Type B pancreatic cell (in vitro differentiated cells): Measurements from ENCODE around the gene PLPP6. TPM values are rescaled to one million over a fixed set of nuclear protein-coding genes. Genes with fewer than 3 reads are reported as not detected.

Experiments used
- DNase-seq: peaks from one replicate; pipeline ENCODE4 v3.0.0; 2021; ENCODE audit warnings: mixed read lengths; ENCODE audit not compliant: unreplicated experiment; ENCODE audit errors: extremely low spot score
- H3K27ac Mint-ChIP-seq: 2 replicates; pipeline ENCODE4 v1.8.0; 2021; ENCODE audit warnings: mild to moderate bottlenecking, mixed read lengths
- H3K27me3 Mint-ChIP-seq: 2 replicates; pipeline ENCODE4 v1.8.0; 2021; ENCODE audit warnings: mixed read lengths
- H3K36me3 Mint-ChIP-seq: 2 replicates; pipeline ENCODE4 v1.8.0; 2021; ENCODE audit warnings: mixed read lengths
- H3K4me1 Mint-ChIP-seq: one replicate; pipeline ENCODE4 v1.8.0; 2021; ENCODE audit warnings: mixed read lengths; ENCODE audit not compliant: unreplicated experiment
- H3K4me3 Mint-ChIP-seq: 2 replicates; pipeline ENCODE4 v1.8.0; 2021; ENCODE audit warnings: mild to moderate bottlenecking, mixed read lengths
- H3K9me3 Mint-ChIP-seq: 2 replicates; pipeline ENCODE4 v1.8.0; 2021; ENCODE audit warnings: mixed read lengths
- total RNA-seq: library from RNA; stranded (reverse); gene quantifications from 2 replicates; pipeline ENCODE4 v1.2.1, GENCODE V29; 2021; ENCODE audit warnings: low replicate concordance
- TF ChIP-seq, protein P1 (sequence below): fragments of 200-600 bp; sonication (generic); conservative IDR thresholded peaks from 2 replicates; pipeline ENCODE4 v1.5.0; 2021; ENCODE audit warnings: antibody characterized with exemption, mild to moderate bottlenecking

Gene PLPP6
- total RNA-seq, 1 donor from 2014 or later, result 12.2 TPM

DNA sequence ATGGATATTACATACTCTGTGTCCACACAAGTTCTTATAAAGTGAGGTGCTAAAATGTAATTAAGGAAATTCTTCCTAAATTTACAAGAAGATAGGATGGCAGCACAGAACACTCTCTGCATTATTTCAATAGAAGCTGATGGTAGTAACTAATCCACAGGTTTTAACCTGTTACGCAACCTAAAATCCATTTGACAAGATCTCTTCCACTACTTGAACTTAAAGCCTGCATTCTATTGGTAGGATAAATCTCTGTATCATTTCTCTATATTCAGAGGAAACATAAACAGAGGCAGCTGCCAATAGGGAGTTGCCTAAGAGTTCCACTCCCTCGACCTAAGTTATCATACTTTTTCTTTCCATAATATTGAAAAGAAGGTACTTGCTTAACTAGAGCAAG, 38.8 kb downstream of the PLPP6 start:
- TF ChIP-seq, protein P1, sequence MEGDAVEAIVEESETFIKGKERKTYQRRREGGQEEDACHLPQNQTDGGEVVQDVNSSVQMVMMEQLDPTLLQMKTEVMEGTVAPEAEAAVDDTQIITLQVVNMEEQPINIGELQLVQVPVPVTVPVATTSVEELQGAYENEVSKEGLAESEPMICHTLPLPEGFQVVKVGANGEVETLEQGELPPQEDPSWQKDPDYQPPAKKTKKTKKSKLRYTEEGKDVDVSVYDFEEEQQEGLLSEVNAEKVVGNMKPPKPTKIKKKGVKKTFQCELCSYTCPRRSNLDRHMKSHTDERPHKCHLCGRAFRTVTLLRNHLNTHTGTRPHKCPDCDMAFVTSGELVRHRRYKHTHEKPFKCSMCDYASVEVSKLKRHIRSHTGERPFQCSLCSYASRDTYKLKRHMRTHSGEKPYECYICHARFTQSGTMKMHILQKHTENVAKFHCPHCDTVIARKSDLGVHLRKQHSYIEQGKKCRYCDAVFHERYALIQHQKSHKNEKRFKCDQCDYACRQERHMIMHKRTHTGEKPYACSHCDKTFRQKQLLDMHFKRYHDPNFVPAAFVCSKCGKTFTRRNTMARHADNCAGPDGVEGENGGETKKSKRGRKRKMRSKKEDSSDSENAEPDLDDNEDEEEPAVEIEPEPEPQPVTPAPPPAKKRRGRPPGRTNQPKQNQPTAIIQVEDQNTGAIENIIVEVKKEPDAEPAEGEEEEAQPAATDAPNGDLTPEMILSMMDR, result no peak
- no peaks in the 10 kb centered on the region for H3K9me3 Mint-ChIP-seq
- H3K4me3 Mint-ChIP-seq, result no peak overlapping the region
- H3K27ac Mint-ChIP-seq, result peak overlapping the region; percentile 28
- no peak for DNase-seq
- H3K36me3 Mint-ChIP-seq, result peaks cover 35% of the 10 kb centered on the region
- H3K27me3 Mint-ChIP-seq, result no peaks in the 10 kb centered on the region
- H3K4me1 Mint-ChIP-seq, result no peaks in the 10 kb centered on the region

DNA sequence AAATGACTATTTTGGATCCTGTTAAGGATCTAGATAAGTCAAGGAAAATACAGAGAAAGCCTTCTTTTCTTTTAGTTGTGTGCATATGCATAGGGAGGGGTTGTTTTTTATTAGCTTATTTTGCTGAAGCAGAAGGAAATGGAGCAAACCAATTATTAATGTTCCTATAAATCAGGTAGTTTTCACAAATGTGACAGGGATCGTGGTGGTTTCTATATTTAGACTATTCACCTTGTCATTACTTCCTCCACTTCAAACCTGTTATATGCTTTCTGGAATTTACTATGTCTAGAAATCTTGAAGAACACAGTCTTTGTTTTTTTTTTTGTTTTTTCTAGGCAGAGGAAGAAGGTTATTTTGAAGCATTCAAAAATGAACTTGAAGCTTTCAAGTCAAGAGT, 39.4 kb downstream of the PLPP6 start:
- TF ChIP-seq, protein P1, result no peak
- no peaks in the 10 kb centered on the region for H3K9me3 Mint-ChIP-seq
- DNase-seq, result no peak
- H3K4me3 Mint-ChIP-seq, result no peak overlapping the region
- H3K27ac Mint-ChIP-seq, result peak overlapping the region; percentile 28
- H3K4me1 Mint-ChIP-seq, result no peaks in the 10 kb centered on the region
- H3K27me3 Mint-ChIP-seq, result no peaks in the 10 kb centered on the region
- peaks cover 33% of the 10 kb centered on the region for H3K36me3 Mint-ChIP-seq

DNA sequence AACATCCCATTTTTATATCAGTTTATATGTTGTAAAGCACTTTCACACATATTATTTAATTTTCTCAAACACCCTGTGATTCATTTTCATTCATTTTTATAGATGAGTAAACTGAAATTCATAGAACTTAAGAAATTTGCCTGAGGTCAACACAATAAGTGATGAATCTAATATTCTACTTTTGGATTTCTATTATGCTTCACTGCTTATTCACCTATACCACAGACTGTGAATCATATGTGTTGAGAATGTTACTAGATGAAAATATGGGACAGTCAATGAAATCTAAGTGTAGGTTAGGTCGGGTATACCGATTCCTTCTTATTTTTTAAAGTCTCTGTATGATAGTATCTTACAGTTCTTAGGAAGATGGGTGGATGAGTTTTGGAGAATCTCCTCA, 42.0 kb downstream of the PLPP6 start:
- Mint-ChIP-seq H3K27me3 (no peaks in the 10 kb centered on the region), H3K36me3 (peaks cover 27% of the 10 kb centered on the region), H3K4me3 (no peak overlapping the region), H3K27ac (no peak overlapping the region), H3K9me3 (no peaks in the 10 kb centered on the region), H3K4me1 (no peaks in the 10 kb centered on the region)
- no peak for DNase-seq
- TF ChIP-seq, protein P1, result no peak

DNA sequence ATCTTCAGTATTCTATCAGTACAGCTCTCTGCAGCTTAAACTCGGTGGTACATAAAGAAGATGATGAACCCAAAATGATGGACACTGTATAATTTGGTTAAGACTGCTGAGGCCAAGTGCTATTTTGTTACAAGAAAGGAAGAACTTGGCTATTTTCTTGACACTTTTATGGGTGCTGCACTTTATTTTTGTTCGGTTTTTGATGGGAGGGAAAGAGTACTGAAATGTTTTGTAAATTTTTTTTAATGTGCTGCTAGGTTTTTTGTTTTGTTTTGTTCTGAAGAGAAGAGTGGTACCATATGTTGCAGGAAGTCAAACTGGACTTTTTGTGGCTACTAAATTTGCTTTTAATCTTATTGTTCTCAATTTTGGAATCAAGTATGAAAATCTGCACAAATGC, 43.9 kb downstream of the PLPP6 start:
- H3K36me3 Mint-ChIP-seq, result peaks cover 26% of the 10 kb centered on the region
- H3K9me3 Mint-ChIP-seq, result no peaks in the 10 kb centered on the region
- TF ChIP-seq, protein P1, result no peak
- no peaks in the 10 kb centered on the region for H3K27me3 Mint-ChIP-seq
- no peak for DNase-seq
- H3K4me1 Mint-ChIP-seq, result no peaks in the 10 kb centered on the region
- H3K4me3 Mint-ChIP-seq, result no peak overlapping the region
- H3K27ac Mint-ChIP-seq, result no peak overlapping the region

DNA sequence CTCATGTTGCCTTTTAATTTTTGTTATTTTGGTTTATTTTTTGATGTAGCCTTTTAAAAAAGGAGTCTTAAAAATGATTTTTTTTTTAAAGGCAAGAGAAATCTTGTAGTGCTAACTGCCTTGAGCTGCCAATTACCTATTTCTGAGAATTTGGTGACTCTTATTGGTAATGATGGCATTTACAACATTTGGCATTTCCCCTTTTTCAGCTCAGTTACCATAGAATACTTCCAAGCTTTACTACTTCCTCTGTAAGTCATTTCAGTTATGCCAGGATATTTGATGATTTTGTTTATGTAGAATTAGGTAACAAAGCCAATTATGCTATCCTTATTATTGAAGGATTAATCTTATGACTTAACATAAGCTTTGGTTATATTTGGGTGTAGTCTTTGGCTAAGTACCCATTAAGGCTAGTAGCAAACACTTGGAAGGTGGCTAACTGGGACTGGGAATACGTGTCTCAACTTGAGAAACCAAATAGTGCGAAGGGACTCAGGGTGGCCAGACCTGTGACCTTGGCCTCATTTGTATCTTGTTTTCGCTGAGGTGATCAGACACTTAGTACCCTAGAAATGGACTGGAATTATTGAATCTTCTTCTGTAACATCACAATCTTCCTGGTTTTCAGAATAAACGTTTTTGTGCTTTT, 45.0 kb downstream of the PLPP6 start:
- Mint-ChIP-seq H3K4me1 (no peaks in the 10 kb centered on the region), H3K9me3 (no peaks in the 10 kb centered on the region), H3K4me3 (no peak overlapping the region), H3K36me3 (peaks cover 26% of the 10 kb centered on the region), H3K27ac (no peak overlapping the region), H3K27me3 (no peaks in the 10 kb centered on the region)
- TF ChIP-seq, protein P1, result no peak
- no peak for DNase-seq
